Endodermal cell (in vitro differentiated cells): ENCODE results near the gene TSEN15. TPM values are rescaled to one million over a fixed set of nuclear protein-coding genes. Genes with fewer than 3 reads are reported as not detected.

Experiments
- DNase-seq: peaks from one replicate; pipeline ENCODE4 v3.0.0-alpha.2; 2017
- H3K27ac ChIP-seq: 2 replicates; pipeline ENCODE4 v1.5.1; 2013; ENCODE audit warnings: mild to moderate bottlenecking, low read depth, low read length, moderate library complexity
- H3K27me3 ChIP-seq: 2 replicates; pipeline ENCODE4 v1.6.1; 2013; ENCODE audit warnings: mild to moderate bottlenecking, low read length, moderate library complexity; ENCODE audit not compliant: insufficient read depth, control insufficient read depth, poor library complexity, severe bottlenecking
- H3K36me3 ChIP-seq: 2 replicates; pipeline ENCODE4 v1.7.0; 2013; ENCODE audit warnings: mild to moderate bottlenecking, low read length, moderate library complexity; ENCODE audit not compliant: control insufficient read depth, insufficient read depth
- H3K4me1 ChIP-seq: one replicate; pipeline ENCODE4 v1.7.0; 2013; ENCODE audit warnings: low read length; ENCODE audit not compliant: control insufficient read depth, insufficient read depth
- H3K4me3 ChIP-seq: 2 replicates; pipeline ENCODE4 v1.5.1; 2013; ENCODE audit warnings: mild to moderate bottlenecking, low read length, moderate library complexity
- H3K9ac ChIP-seq: 2 replicates; pipeline ENCODE4 v1.6.1; 2013; ENCODE audit warnings: mild to moderate bottlenecking, low read length, moderate library complexity; ENCODE audit not compliant: poor library complexity, severe bottlenecking; ENCODE audit errors: extremely low read depth
- H3K9me3 ChIP-seq: 2 replicates; pipeline ENCODE4 v1.6.1; 2013; ENCODE audit warnings: mild to moderate bottlenecking, low read length, moderate library complexity; ENCODE audit not compliant: control insufficient read depth
- H3K27ac Mint-ChIP-seq: 2 replicates; pipeline ENCODE4 v1.8.0; 2020; ENCODE audit warnings: mixed read lengths
- H3K27me3 Mint-ChIP-seq: 2 replicates; pipeline ENCODE4 v1.8.0; 2021; ENCODE audit warnings: mild to moderate bottlenecking, mixed read lengths; ENCODE audit not compliant: insufficient read depth
- H3K36me3 Mint-ChIP-seq: 2 replicates; pipeline ENCODE4 v1.8.0; 2020; ENCODE audit warnings: low read depth, mixed read lengths
- H3K4me1 Mint-ChIP-seq: 2 replicates; pipeline ENCODE4 v1.8.0; 2020; ENCODE audit warnings: mixed read lengths
- H3K4me3 Mint-ChIP-seq: 2 replicates; pipeline ENCODE4 v1.8.0; 2020; ENCODE audit warnings: mild to moderate bottlenecking, moderate library complexity, mixed read lengths
- H3K9me3 Mint-ChIP-seq: 2 replicates; pipeline ENCODE4 v1.8.0; 2020; ENCODE audit warnings: mild to moderate bottlenecking, mixed read lengths
- CTCF ChIP-seq: fragments of 200-600 bp; sonication (generic); conservative IDR thresholded peaks from 2 replicates; pipeline ENCODE4 v1.5.0; 2021; ENCODE audit warnings: antibody characterized with exemption, mild to moderate bottlenecking
- WGBS, 2 experiments: methylation state at CpG; one replicate each; pipeline versions ENCODE4 v1.1.5 to v1.1.7; 2013; ENCODE audit warnings: missing lambda C conversion rate in 2 of 2, mixed read lengths in 1 of 2; ENCODE audit not compliant: insufficient coverage in 1 of 2, insufficient read length in 1 of 2; 5-methylcytosine and 5-hydroxymethylcytosine counted together
- total RNA-seq, 2 donors: library from RNA; stranded (reverse); fragmentation: NEBNext Ultra II Directional in 1 of 2; extraction: Animal tissue kit (Norgen Biotek cat#: 25700) in 1 of 2; gene quantifications; 2 replicates in 1 of 2; 3 replicates in 1 of 2; pipeline ENCODE4 v1.2.1, GENCODE V29; 2021

The TSEN15 gene
- total RNA-seq, 2 donors from 2014 or later: 20.4 to 22.5 TPM

- no peaks in the 10 kb centered on the region for H3K27me3 Mint-ChIP-seq
- no peaks in the 10 kb centered on the region for H3K9me3 ChIP-seq
- no peak overlapping the region for H3K4me3 Mint-ChIP-seq
- H3K27me3 ChIP-seq: no peaks in the 10 kb centered on the region
- H3K9ac ChIP-seq: no peak overlapping the region
- no peak overlapping the region for H3K27ac ChIP-seq
- H3K27ac Mint-ChIP-seq: no peak overlapping the region
- H3K4me3 ChIP-seq: no peak overlapping the region
- peaks cover 4% of the 10 kb centered on the region for H3K4me1 Mint-ChIP-seq
- H3K36me3 ChIP-seq: no peaks in the 10 kb centered on the region
- no peaks in the 10 kb centered on the region for H3K9me3 Mint-ChIP-seq
- no peak for TF ChIP-seq CTCF
- H3K36me3 Mint-ChIP-seq: no peaks in the 10 kb centered on the region
- DNase-seq: no peak
- H3K4me1 ChIP-seq: no peaks in the 10 kb centered on the region
- 93 to 95% methylated on average over 2 to 4 of the region's 4 CpGs for WGBS, 2 experiments
Measured at GRCh38 chr1:184005506-184005905, 46.0 kb upstream of the TSEN15 start.

- H3K27ac Mint-ChIP-seq: no peak overlapping the region
- peaks cover 2% of the 10 kb centered on the region for H3K9me3 Mint-ChIP-seq
- H3K9me3 ChIP-seq: no peaks in the 10 kb centered on the region
- 69 to 91% methylated on average over 2 of the region's 2 CpGs for WGBS, 2 experiments
- H3K36me3 ChIP-seq: no peaks in the 10 kb centered on the region
- H3K27ac ChIP-seq: no peak overlapping the region
- peaks cover 8% of the 10 kb centered on the region for H3K27me3 ChIP-seq
- DNase-seq: no peak
- no peaks in the 10 kb centered on the region for H3K4me1 Mint-ChIP-seq
- no peaks in the 10 kb centered on the region for H3K4me1 ChIP-seq
- H3K4me3 ChIP-seq: no peak overlapping the region
- H3K4me3 Mint-ChIP-seq: no peak overlapping the region
- no peak for TF ChIP-seq CTCF
- no peak overlapping the region for H3K9ac ChIP-seq
- H3K36me3 Mint-ChIP-seq: peaks cover 3% of the 10 kb centered on the region
- peaks cover 11% of the 10 kb centered on the region for H3K27me3 Mint-ChIP-seq
Measured at GRCh38 chr1:184010788-184011187, 40.7 kb upstream of the TSEN15 start.

- no peak for DNase-seq
- Mint-ChIP-seq H3K27ac (no peak overlapping the region), H3K4me1 (no peaks in the 10 kb centered on the region), H3K27me3 (peaks cover 11% of the 10 kb centered on the region), H3K4me3 (no peak overlapping the region), H3K36me3 (peaks cover 3% of the 10 kb centered on the region), H3K9me3 (peaks cover 2% of the 10 kb centered on the region)
- no peaks in the 10 kb centered on the region for H3K4me1 ChIP-seq
- peaks cover 8% of the 10 kb centered on the region for H3K27me3 ChIP-seq
- TF ChIP-seq CTCF: no peak
- no peaks in the 10 kb centered on the region for H3K9me3 ChIP-seq
- no peak overlapping the region for H3K4me3 ChIP-seq
- no peak overlapping the region for H3K27ac ChIP-seq
- H3K9ac ChIP-seq: no peak overlapping the region
- no peaks in the 10 kb centered on the region for H3K36me3 ChIP-seq
Measured at GRCh38 chr1:184012187-184012586, 39.3 kb upstream of the TSEN15 start.
